ENCODE measurements around the gene XXYLT1.

XXYLT1 gene

GRCh38 chr3:195160908-195161434, 110.0 kb downstream of the XXYLT1 start:
- Histone ChIP-seq H3K27ac (no peak overlapping the region), H3K9me3 (ENCODE audit: severe bottlenecking) (no peaks in the 10 kb centered on the region), H3K27me3 (ENCODE audit: insufficient read depth, low read depth, severe bottlenecking) (no peaks in the 10 kb centered on the region), H3K4me3 (ENCODE audit: low read depth, low read length) (no peak overlapping the region), H3K36me3 (no peaks in the 10 kb centered on the region)
- DNase-seq: no peak
- TF ChIP-seq CTCF (IDR thresholded peaks at IDR 0.05; ENCODE audit: low read depth, low read length): no peak

- H3K27me3 ChIP-seq (ENCODE audit: insufficient read depth, low read depth, severe bottlenecking): no peaks in the 10 kb centered on the region
- no peak for DNase-seq
- no peak overlapping the region for H3K4me3 ChIP-seq (ENCODE audit: low read depth, low read length)
- H3K27ac ChIP-seq: no peak overlapping the region
- no peak for TF ChIP-seq CTCF (IDR thresholded peaks at IDR 0.05; ENCODE audit: low read depth, low read length)
- no peaks in the 10 kb centered on the region for H3K9me3 ChIP-seq (ENCODE audit: severe bottlenecking)
- no peaks in the 10 kb centered on the region for H3K36me3 ChIP-seq
Measured at GRCh38 chr3:195160257-195160898, 110.6 kb downstream of the XXYLT1 start.

GRCh38 chr3:195159814-195160165, 111.2 kb downstream of the XXYLT1 start:
- H3K27ac ChIP-seq: no peak overlapping the region

GRCh38 chr3:195159117-195159813, 111.7 kb downstream of the XXYLT1 start:
- DNase-seq: no peak
- no peak overlapping the region for H3K27ac ChIP-seq
- H3K27me3 ChIP-seq (ENCODE audit: insufficient read depth, low read depth, severe bottlenecking): no peaks in the 10 kb centered on the region
- no peaks in the 10 kb centered on the region for H3K36me3 ChIP-seq
- H3K4me3 ChIP-seq (ENCODE audit: low read depth, low read length): no peak overlapping the region
- TF ChIP-seq CTCF (IDR thresholded peaks at IDR 0.05; ENCODE audit: low read depth, low read length): no peak
- H3K9me3 ChIP-seq (ENCODE audit: severe bottlenecking): no peaks in the 10 kb centered on the region

More at GRCh38 chr3:195159814-195160165, 111.2 kb downstream of the XXYLT1 start:
- no peak for DNase-seq
- no peaks in the 10 kb centered on the region for H3K36me3 ChIP-seq
- no peaks in the 10 kb centered on the region for H3K27me3 ChIP-seq (ENCODE audit: insufficient read depth, low read depth, severe bottlenecking)
- TF ChIP-seq CTCF (IDR thresholded peaks at IDR 0.05; ENCODE audit: low read depth, low read length): no peak
- no peak overlapping the region for H3K4me3 ChIP-seq (ENCODE audit: low read depth, low read length)
- no peaks in the 10 kb centered on the region for H3K9me3 ChIP-seq (ENCODE audit: severe bottlenecking)

GRCh38 chr3:195156286-195156890, 114.6 kb downstream of the XXYLT1 start:
- Histone ChIP-seq H3K4me3 (ENCODE audit: low read depth, low read length) (no peak overlapping the region), H3K9me3 (ENCODE audit: severe bottlenecking) (no peaks in the 10 kb centered on the region), H3K36me3 (no peaks in the 10 kb centered on the region), H3K27me3 (ENCODE audit: insufficient read depth, low read depth, severe bottlenecking) (no peaks in the 10 kb centered on the region), H3K27ac (no peak overlapping the region)
- DNase-seq: no peak
- no peak for TF ChIP-seq CTCF (IDR thresholded peaks at IDR 0.05; ENCODE audit: low read depth, low read length)
